Hepatocyte (in vitro differentiated cells): ENCODE measurements around the gene SNRNP70. TPM values are rescaled to one million over a fixed set of nuclear protein-coding genes. Genes with fewer than 3 reads are reported as not detected.
A peak's percentile ranks its signal among the peaks of the same experiment; 100 is the strongest.

Experiments used
- DNase-seq: peaks from one replicate; pipeline ENCODE4 v3.0.0-alpha.2; 2016; ENCODE audit warnings: low spot score
- H2AFZ ChIP-seq: fragments of 200-600 bp; sonication (generic); 2 replicates; pipeline ENCODE4 v1.6.0; 2016; ENCODE audit warnings: antibody characterized with exemption, mild to moderate bottlenecking
- H3K27ac ChIP-seq: fragments of 200-600 bp; sonication (generic); 2 replicates; pipeline ENCODE4 v1.5.1; 2016; ENCODE audit warnings: mild to moderate bottlenecking
- H3K27me3 ChIP-seq: fragments of 200-600 bp; sonication (generic); 2 replicates; pipeline ENCODE4 v1.6.1; 2016
- H3K36me3 ChIP-seq: fragments of 200-600 bp; sonication (generic); replicated peaks from 2 replicates; pipeline ENCODE4 v1.5.1; 2016; ENCODE audit warnings: low read depth; ENCODE audit not compliant: insufficient read depth
- H3K4me1 ChIP-seq: fragments of 200-600 bp; sonication (generic); 2 replicates; pipeline ENCODE4 v1.5.1; 2016; ENCODE audit warnings: mild to moderate bottlenecking, moderate library complexity; ENCODE audit not compliant: insufficient read depth
- H3K4me2 ChIP-seq: fragments of 200-600 bp; sonication (generic); 2 replicates; pipeline ENCODE4 v1.6.0; 2016
- H3K4me3 ChIP-seq: fragments of 200-600 bp; sonication (generic); 2 replicates; pipeline ENCODE4 v1.5.1; 2016; ENCODE audit warnings: mild to moderate bottlenecking
- H3K79me2 ChIP-seq: fragments of 200-600 bp; sonication (generic); 2 replicates; pipeline ENCODE4 v1.6.0; 2017; ENCODE audit warnings: mild to moderate bottlenecking
- H3K9me2 ChIP-seq: fragments of 200-600 bp; sonication (generic); replicated peaks from 2 replicates; pipeline ENCODE4 v1.6.0; 2017; ENCODE audit warnings: mild to moderate bottlenecking; ENCODE audit not compliant: insufficient read depth
- H3K9me3 ChIP-seq: fragments of 200-600 bp; sonication (generic); 2 replicates; pipeline ENCODE4 v1.5.1; 2016; ENCODE audit warnings: low read depth, mild to moderate bottlenecking
- H4K20me1 ChIP-seq: fragments of 200-600 bp; sonication (generic); 2 replicates; pipeline ENCODE4 v1.6.0; 2016; ENCODE audit warnings: mild to moderate bottlenecking; ENCODE audit not compliant: insufficient read depth, poor library complexity, severe bottlenecking
- EZH2 ChIP-seq: fragments of 200-600 bp; sonication (generic); IDR thresholded peaks from 2 replicates; pipeline ENCODE4 v1.6.1; 2016; ENCODE audit warnings: antibody characterized with exemption, mild to moderate bottlenecking, borderline replicate concordance
- EZH2phosphoT487 ChIP-seq: fragments of 200-600 bp; sonication (generic); IDR thresholded peaks from one replicate; pipeline ENCODE4 v1.6.1; 2018; ENCODE audit warnings: antibody characterized with exemption, mild to moderate bottlenecking, low read depth, moderate library complexity; ENCODE audit not compliant: unreplicated experiment, severe bottlenecking
- WGBS: methylation state at CpG from one replicate; pipeline ENCODE4 v1.1.6; 2016; ENCODE audit warnings: low lambda C conversion rate; ENCODE audit errors: missing lambda C conversion rate; 5-methylcytosine and 5-hydroxymethylcytosine counted together
- polyA plus RNA-seq: library from polyadenylated mRNA; unstranded; fragments of >200 nt; fragmentation: Nextera tagmentation; extraction: Ambion mirVana; gene quantifications from 2 replicates; pipeline ENCODE4 v1.2.1, GENCODE V29; 2016
- total RNA-seq: library from RNA; depleted of rRNA; stranded (reverse); fragments of >200 nt; gene quantifications from 2 replicates; pipeline ENCODE4 v1.2.3, GENCODE V29; 2014
- TF ChIP-seq, protein P1 (sequence below): fragments of 200-600 bp; sonication (generic); IDR thresholded peaks from 2 replicates; pipeline ENCODE4 v1.5.1; 2016; ENCODE audit warnings: antibody characterized with exemption, mild to moderate bottlenecking; ENCODE audit not compliant: poor library complexity

SNRNP70 gene
- total and polyA plus RNA-seq, 2 experiments from 2014 or later = 190 to 248 TPM

DNA sequence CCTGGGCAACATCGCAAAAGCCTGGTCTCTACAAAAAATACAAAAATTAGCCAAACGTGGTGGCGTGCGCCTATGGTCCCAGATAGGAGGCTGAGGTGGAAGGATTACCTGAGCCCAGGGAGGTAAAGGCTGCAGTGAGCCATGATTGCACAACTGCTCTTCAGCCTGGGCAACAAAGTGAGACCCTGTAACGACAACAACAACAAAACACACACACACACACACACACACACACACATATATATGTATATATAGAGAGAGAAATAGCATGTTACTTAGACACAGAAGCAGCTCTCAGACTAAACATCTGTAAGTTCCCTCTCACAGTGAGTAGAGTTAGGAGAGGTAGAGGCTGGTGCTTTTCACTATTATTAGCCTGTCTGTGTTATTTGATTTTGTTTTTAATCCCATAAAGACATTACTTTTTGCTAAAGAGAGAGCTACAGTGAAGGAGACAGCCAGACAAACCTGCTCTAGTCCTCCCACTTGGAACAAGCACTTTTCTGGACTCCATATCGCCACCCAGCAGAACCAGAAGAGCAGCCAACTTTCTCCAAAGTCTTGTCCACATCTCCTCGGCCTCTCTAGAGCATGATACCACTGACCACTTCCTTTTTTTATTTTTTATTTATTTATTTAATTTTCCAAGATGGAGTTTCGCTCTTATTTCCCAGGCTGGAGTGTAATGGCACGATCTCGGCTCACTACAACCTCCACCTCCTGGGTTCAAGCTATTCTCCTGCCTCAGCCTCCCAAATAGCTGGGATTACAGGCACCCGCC is 26.2 kb downstream of the SNRNP70 start:
- DNase-seq = no peak
- Histone ChIP-seq H3K27me3 (no peaks in the 10 kb centered on the region), H4K20me1 (peaks cover 8% of the 10 kb centered on the region), H3K4me1 (peaks cover 5% of the 10 kb centered on the region), H3K27ac (no peak overlapping the region), H3K79me2 (no peaks in the 10 kb centered on the region), H3K4me2 (no peak overlapping the region), H2AFZ (no peak overlapping the region), H3K36me3 (no peaks in the 10 kb centered on the region), H3K9me2 (no peaks in the 10 kb centered on the region), H3K4me3 (no peak overlapping the region), H3K9me3 (no peaks in the 10 kb centered on the region)
- TF ChIP-seq EZH2 (no peak), EZH2phosphoT487 (no peak)
- TF ChIP-seq, protein P1, sequence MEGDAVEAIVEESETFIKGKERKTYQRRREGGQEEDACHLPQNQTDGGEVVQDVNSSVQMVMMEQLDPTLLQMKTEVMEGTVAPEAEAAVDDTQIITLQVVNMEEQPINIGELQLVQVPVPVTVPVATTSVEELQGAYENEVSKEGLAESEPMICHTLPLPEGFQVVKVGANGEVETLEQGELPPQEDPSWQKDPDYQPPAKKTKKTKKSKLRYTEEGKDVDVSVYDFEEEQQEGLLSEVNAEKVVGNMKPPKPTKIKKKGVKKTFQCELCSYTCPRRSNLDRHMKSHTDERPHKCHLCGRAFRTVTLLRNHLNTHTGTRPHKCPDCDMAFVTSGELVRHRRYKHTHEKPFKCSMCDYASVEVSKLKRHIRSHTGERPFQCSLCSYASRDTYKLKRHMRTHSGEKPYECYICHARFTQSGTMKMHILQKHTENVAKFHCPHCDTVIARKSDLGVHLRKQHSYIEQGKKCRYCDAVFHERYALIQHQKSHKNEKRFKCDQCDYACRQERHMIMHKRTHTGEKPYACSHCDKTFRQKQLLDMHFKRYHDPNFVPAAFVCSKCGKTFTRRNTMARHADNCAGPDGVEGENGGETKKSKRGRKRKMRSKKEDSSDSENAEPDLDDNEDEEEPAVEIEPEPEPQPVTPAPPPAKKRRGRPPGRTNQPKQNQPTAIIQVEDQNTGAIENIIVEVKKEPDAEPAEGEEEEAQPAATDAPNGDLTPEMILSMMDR = no peak
- WGBS = 93% methylated on average over 11 of the region's 11 CpGs

DNA sequence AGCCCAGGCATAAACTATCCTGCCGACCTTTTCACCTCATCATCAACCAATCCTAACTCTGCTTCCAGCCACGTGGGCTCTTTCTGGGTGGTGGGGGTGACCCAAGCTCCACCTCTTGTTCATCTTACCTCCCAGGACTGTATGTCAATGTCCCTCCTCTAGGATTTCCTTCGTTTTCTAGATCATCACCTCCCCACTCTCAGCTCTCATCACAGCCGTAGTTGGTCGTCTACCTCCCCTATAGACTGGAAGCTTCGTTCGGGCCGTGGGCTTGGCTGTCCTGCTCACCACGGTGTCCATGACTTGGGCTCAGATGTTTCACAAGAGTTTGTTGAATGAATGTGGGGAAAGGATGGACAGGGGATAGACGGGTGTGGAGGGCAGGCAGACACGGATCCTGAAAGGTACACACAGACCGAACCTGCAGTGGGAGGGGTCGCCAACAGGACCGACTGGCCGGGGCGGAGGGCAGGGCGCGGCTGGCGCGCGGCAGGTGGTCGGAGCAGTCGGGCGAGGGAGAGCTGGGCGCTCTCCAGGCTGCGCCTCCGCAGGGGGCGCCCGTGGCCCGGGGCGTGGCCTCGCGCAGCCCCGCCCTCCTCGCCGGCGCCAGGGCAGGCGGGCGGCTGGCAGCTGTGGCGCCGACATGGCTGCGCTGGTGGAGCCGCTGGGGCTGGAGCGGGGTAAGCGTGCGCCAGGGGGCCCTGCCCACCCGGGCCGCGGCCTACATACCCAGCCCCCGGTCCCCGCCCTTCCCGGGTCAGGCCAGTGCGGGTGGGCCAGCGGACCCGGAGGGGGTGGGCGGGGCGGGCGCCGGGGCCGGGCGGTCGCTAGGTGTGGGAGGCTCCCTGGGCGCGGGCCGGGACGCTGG is 28.7 kb downstream of the SNRNP70 start, which contains the start of gene LIN7B:
Gene LIN7B (plus strand): TSS at position 609 of the 868 bp plus-strand sequence. CDS start 35 bp downstream, at position 644.
- WGBS = 8% methylated on average over 21 of the region's 66 CpGs
- no peak for TF ChIP-seq EZH2phosphoT487
- TF ChIP-seq, protein P1 = peak; percentile 40
- peak; percentile 93 for DNase-seq

DNA sequence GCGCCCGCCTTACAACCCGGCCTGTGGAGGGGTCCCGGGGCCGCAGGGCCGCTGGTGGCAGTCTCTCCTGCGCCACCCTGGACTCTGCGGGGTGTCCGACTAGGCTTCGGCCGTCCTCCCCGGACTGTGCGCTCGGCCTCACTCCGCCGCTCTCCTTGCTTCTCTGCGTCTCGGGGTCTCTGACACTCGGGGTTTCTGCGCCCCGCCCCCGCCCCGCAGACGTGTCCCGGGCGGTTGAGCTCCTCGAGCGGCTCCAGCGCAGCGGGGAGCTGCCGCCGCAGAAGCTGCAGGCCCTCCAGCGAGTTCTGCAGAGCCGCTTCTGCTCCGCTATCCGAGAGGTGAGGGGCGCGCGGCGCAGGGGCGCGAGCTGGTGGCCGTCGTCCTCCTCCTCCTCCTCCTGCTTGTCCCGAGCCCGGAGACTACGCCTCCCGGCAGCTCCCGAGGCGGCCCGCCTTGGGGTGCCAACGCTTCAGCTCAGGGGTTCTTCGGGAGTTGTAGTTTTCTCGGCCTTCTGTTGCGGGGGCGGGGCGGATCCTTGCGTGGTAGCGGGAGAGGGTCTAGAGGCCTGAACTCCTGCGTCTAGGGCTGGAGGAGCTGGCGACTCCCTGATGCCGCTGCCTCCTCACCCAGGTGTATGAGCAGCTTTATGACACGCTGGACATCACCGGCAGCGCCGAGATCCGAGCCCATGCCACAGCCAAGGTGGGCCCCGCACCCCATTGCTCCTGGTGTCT is 29.5 kb downstream of the SNRNP70 start:
- Histone ChIP-seq H4K20me1 (no peaks in the 10 kb centered on the region), H3K79me2 (no peaks in the 10 kb centered on the region), H3K9me2 (no peaks in the 10 kb centered on the region), H3K27me3 (no peaks in the 10 kb centered on the region), H3K4me2 (peak overlapping the region; percentile 99), H3K36me3 (no peaks in the 10 kb centered on the region), H2AFZ (peak overlapping the region; percentile 84), H3K4me1 (peaks cover 15% of the 10 kb centered on the region), H3K27ac (peak overlapping the region; percentile 94), H3K9me3 (no peaks in the 10 kb centered on the region), H3K4me3 (peak overlapping the region; percentile 94)
- 6% methylated on average over 52 of the region's 68 CpGs for WGBS
- peak; percentile 81 for DNase-seq
- TF ChIP-seq EZH2 = no peak
- TF ChIP-seq, protein P1 = no peak
- no peak for TF ChIP-seq EZH2phosphoT487

More for the DNA sequence above, 28.7 kb downstream of the SNRNP70 start, which contains the start of gene LIN7B:
- no peaks in the 10 kb centered on the region for H3K36me3 ChIP-seq
- no peaks in the 10 kb centered on the region for H4K20me1 ChIP-seq
- H3K27ac ChIP-seq = peak within 1 kb of the TSS; percentile 94
- H3K9me3 ChIP-seq = no peaks in the 10 kb centered on the region
- peak within 1 kb of the TSS; percentile 99 for H3K4me2 ChIP-seq
- H3K79me2 ChIP-seq = no peaks in the 10 kb centered on the region
- H3K4me3 ChIP-seq = peak within 1 kb of the TSS; percentile 94
- H2AFZ ChIP-seq = peak within 1 kb of the TSS; percentile 84
- no peaks in the 10 kb centered on the region for H3K9me2 ChIP-seq
- H3K4me1 ChIP-seq = peaks cover 12% of the 10 kb centered on the region
- no peaks in the 10 kb centered on the region for H3K27me3 ChIP-seq
